H9 (cell line): ENCODE data around the gene MID1. TPM values are rescaled to one million over a fixed set of nuclear protein-coding genes. Genes with fewer than 3 reads are reported as not detected.

ENCODE experiments used
- DNase-seq: peaks from one replicate; pipeline ENCODE4 v3.0.0-alpha.2; 2017
- H2AFZ ChIP-seq: one replicate; pipeline ENCODE4 v1.6.1; 2013; ENCODE audit warnings: mild to moderate bottlenecking, low read length, control low read depth, moderate library complexity
- H2AK5ac ChIP-seq: 2 replicates; pipeline ENCODE4 v1.6.1; 2013; ENCODE audit warnings: low read length, control low read depth, mixed read lengths; ENCODE audit not compliant: insufficient read length
- H2BK120ac ChIP-seq: one replicate; pipeline ENCODE4 v1.6.1; 2013; ENCODE audit warnings: low read depth, mild to moderate bottlenecking, low read length, control low read depth, inconsistent platforms; ENCODE audit not compliant: poor library complexity, severe bottlenecking
- H2BK12ac ChIP-seq: 2 replicates; pipeline ENCODE4 v1.6.1; 2013; ENCODE audit warnings: low read length, control low read depth, mixed read lengths, low read depth; ENCODE audit not compliant: insufficient read length
- H2BK15ac ChIP-seq: 2 replicates; pipeline ENCODE4 v1.6.1; 2013; ENCODE audit warnings: low read depth, low read length, control low read depth
- H2BK20ac ChIP-seq: one replicate; pipeline ENCODE4 v1.6.1; 2013; ENCODE audit warnings: low read depth, mild to moderate bottlenecking, low read length, control low read depth, inconsistent platforms; ENCODE audit not compliant: poor library complexity, severe bottlenecking
- H2BK5ac ChIP-seq: 2 replicates; pipeline ENCODE4 v1.6.1; 2013; ENCODE audit warnings: low read length, control low read depth, mixed read lengths; ENCODE audit not compliant: insufficient read length
- H3K14ac ChIP-seq: 2 replicates; pipeline ENCODE4 v1.6.1; 2013; ENCODE audit warnings: low read length, control low read depth; ENCODE audit not compliant: insufficient read depth
- H3K18ac ChIP-seq: 2 replicates; pipeline ENCODE4 v1.6.1; 2013; ENCODE audit warnings: low read depth, mild to moderate bottlenecking, mixed read lengths, low read length, control low read depth; ENCODE audit not compliant: insufficient read length
- H3K23ac ChIP-seq: 2 replicates; pipeline ENCODE4 v1.6.1; 2013; ENCODE audit warnings: low read length, control low read depth, mixed read lengths, low read depth; ENCODE audit not compliant: insufficient read length
- H3K23me2 ChIP-seq: 2 replicates; pipeline ENCODE4 v1.6.1; 2013; ENCODE audit warnings: low read depth, mild to moderate bottlenecking, mixed read lengths, low read length, control low read depth; ENCODE audit not compliant: insufficient read length, poor library complexity, severe bottlenecking
- H3K27ac ChIP-seq: 2 replicates; pipeline ENCODE4 v1.5.1; 2013; ENCODE audit warnings: low read length, control low read depth, mixed read lengths, low read depth; ENCODE audit not compliant: insufficient read length
- H3K27me3 ChIP-seq: 2 replicates; pipeline ENCODE4 v1.6.1; 2013; ENCODE audit warnings: low read length, control low read depth, inconsistent platforms; ENCODE audit not compliant: insufficient read depth
- H3K4ac ChIP-seq: 2 replicates; pipeline ENCODE4 v1.6.1; 2013; ENCODE audit warnings: low read depth, mild to moderate bottlenecking, control low read depth, inconsistent platforms, low read length, moderate library complexity
- H3K4me1 ChIP-seq: 2 replicates; pipeline ENCODE4 v1.6.1; 2013; ENCODE audit warnings: low read length, control low read depth, inconsistent platforms; ENCODE audit not compliant: insufficient read depth
- H3K4me2 ChIP-seq: 2 replicates; pipeline ENCODE4 v1.6.1; 2013; ENCODE audit warnings: low read length, control low read depth, mixed read lengths; ENCODE audit not compliant: insufficient read length, insufficient read depth
- H3K56ac ChIP-seq: 2 replicates; pipeline ENCODE4 v1.6.1; 2013; ENCODE audit warnings: low read depth, mild to moderate bottlenecking, mixed read lengths, low read length, control low read depth; ENCODE audit not compliant: insufficient read length
- H3K79me1 ChIP-seq: 2 replicates; pipeline ENCODE4 v1.6.1; 2013; ENCODE audit warnings: low read depth, mild to moderate bottlenecking, moderate library complexity, low read length, control low read depth, inconsistent platforms; ENCODE audit not compliant: insufficient read depth, poor library complexity, severe bottlenecking
- H3K79me2 ChIP-seq: 2 replicates; pipeline ENCODE4 v1.6.1; 2013; ENCODE audit warnings: low read length, control low read depth, inconsistent platforms; ENCODE audit not compliant: insufficient read depth
- H3K9ac ChIP-seq: 2 replicates; pipeline ENCODE4 v1.6.1; 2013; ENCODE audit warnings: low read length, control low read depth, mixed read lengths; ENCODE audit not compliant: insufficient read length; ENCODE audit errors: extremely low read depth
- H3K9me3 ChIP-seq: one replicate; pipeline ENCODE4 v1.6.1; 2013; ENCODE audit warnings: low read depth, low read length, inconsistent platforms; ENCODE audit not compliant: control insufficient read depth
- H3T11ph ChIP-seq: one replicate; pipeline ENCODE4 v1.6.1; 2013; ENCODE audit warnings: mild to moderate bottlenecking, low read length, control low read depth, inconsistent platforms
- H4K20me1 ChIP-seq: one replicate; pipeline ENCODE4 v1.6.1; 2013; ENCODE audit not compliant: control insufficient read depth, insufficient read length, insufficient read depth
- H4K5ac ChIP-seq: 2 replicates; pipeline ENCODE4 v1.6.1; 2013; ENCODE audit warnings: low read depth, mild to moderate bottlenecking, mixed read lengths, low read length, control low read depth; ENCODE audit not compliant: insufficient read length
- H4K8ac ChIP-seq: replicated peaks from 2 replicates; pipeline ENCODE4 v1.6.1; 2013; ENCODE audit warnings: low read length, control low read depth, mixed read lengths, low read depth; ENCODE audit not compliant: insufficient read length
- H4K91ac ChIP-seq: 2 replicates; pipeline ENCODE4 v1.6.1; 2013; ENCODE audit warnings: low read depth, mild to moderate bottlenecking, moderate library complexity, mixed read lengths, low read length, control low read depth; ENCODE audit not compliant: insufficient read length
- H3K27ac Mint-ChIP-seq, 3 experiments: 2 replicates in 2 of 3; 3 replicates in 1 of 3; pipeline ENCODE4 v1.8.0; 2020 to 2021; ENCODE audit warnings: mixed read lengths in 3 of 3, mild to moderate bottlenecking in 1 of 3, moderate library complexity in 1 of 3
- H3K27me3 Mint-ChIP-seq: 2 replicates; pipeline ENCODE4 v1.8.0; 2021; ENCODE audit warnings: low read depth, mild to moderate bottlenecking, moderate library complexity, mixed read lengths
- H3K36me3 Mint-ChIP-seq, 3 experiments: 2 replicates in 2 of 3; 3 replicates in 1 of 3; pipeline ENCODE4 v1.8.0; 2020 to 2021; ENCODE audit warnings: low read depth in 3 of 3, mixed read lengths in 3 of 3; ENCODE audit not compliant: insufficient read depth in 1 of 3
- H3K4me1 Mint-ChIP-seq, 2 experiments: 2 replicates each; pipeline ENCODE4 v1.8.0; 2020; ENCODE audit warnings: mixed read lengths in 2 of 2
- H3K4me3 Mint-ChIP-seq, 2 experiments: 2 replicates in 1 of 2; 3 replicates in 1 of 2; pipeline ENCODE4 v1.8.0; 2020 to 2021; ENCODE audit warnings: mild to moderate bottlenecking in 2 of 2, mixed read lengths in 2 of 2, moderate library complexity in 1 of 2
- H3K9me3 Mint-ChIP-seq, 2 experiments: 2 replicates in 1 of 2; 3 replicates in 1 of 2; pipeline ENCODE4 v1.8.0; 2020; ENCODE audit warnings: mild to moderate bottlenecking in 2 of 2, mixed read lengths in 2 of 2, moderate library complexity in 1 of 2
- CTCF ChIP-seq: fragments of 200-600 bp; sonication (generic); conservative IDR thresholded peaks from 3 replicates; pipeline ENCODE4 v1.8.0; 2021; ENCODE audit warnings: antibody characterized with exemption, mild to moderate bottlenecking
- total RNA-seq: library from RNA; stranded (reverse); gene quantifications from 2 replicates; pipeline ENCODE4 v1.2.1, GENCODE V29; 2021

MID1 gene
- total RNA-seq, 1 experiment from 2014 or later: 32.9 TPM

GRCh38 chrX:10496345-10496965 is 123.9 kb downstream of the MID1 start:
- H3K79me1 ChIP-seq: no peaks in the 10 kb centered on the region
- no peak overlapping the region for H3K18ac ChIP-seq
- Mint-ChIP-seq H3K9me3 (peaks cover 16% of the 10 kb centered on the region in 2 experiments), H3K4me1 (no peaks in the 10 kb centered on the region), H3K27me3 (no peaks in the 10 kb centered on the region), H3K4me3 (no peak overlapping the region), H3K36me3 (peaks cover 4 to 33% (median 22%) of the 10 kb centered on the region in 3 experiments; a peak in 6 of 7 replicates), H3K27ac (no peak overlapping the region)
- no peak overlapping the region for H2BK15ac ChIP-seq
- no peaks in the 10 kb centered on the region for H3K9me3 ChIP-seq
- no peak overlapping the region for H2BK12ac ChIP-seq
- DNase-seq: no peak
- H3K56ac ChIP-seq: no peak overlapping the region
- H3T11ph ChIP-seq: no peak overlapping the region
- no peak overlapping the region for H2AK5ac ChIP-seq
- no peaks in the 10 kb centered on the region; the same call in 1 of the 2 replicates for H3K27me3 ChIP-seq
- H3K4me2 ChIP-seq: no peak overlapping the region
- H3K4ac ChIP-seq: no peak overlapping the region
- H3K23me2 ChIP-seq: no peaks in the 10 kb centered on the region
- H3K27ac ChIP-seq: no peak overlapping the region
- H2AFZ ChIP-seq: no peak overlapping the region
- no peaks in the 10 kb centered on the region for H3K4me1 ChIP-seq
- no peak overlapping the region for H3K14ac ChIP-seq
- no peak overlapping the region for H3K9ac ChIP-seq
- H4K91ac ChIP-seq: no peak overlapping the region
- no peak overlapping the region for H4K5ac ChIP-seq
- H4K20me1 ChIP-seq: no peaks in the 10 kb centered on the region
- no peak overlapping the region for H3K23ac ChIP-seq
- peaks cover 2% of the 10 kb centered on the region; the same call in 1 of the 2 replicates for H3K79me2 ChIP-seq
- no peak overlapping the region for H2BK120ac ChIP-seq
- no peak for TF ChIP-seq CTCF
- H2BK5ac ChIP-seq: no peak overlapping the region
- H4K8ac ChIP-seq: no peak overlapping the region
- no peak overlapping the region for H2BK20ac ChIP-seq
